Activated naive CD4-positive, alpha-beta T cell treated with anti-CD3 and anti-CD28 coated beads, Interleukin-2, amount 10 ng/mL, durations not matched to agents 7 days and 5 days (primary cell): ENCODE results near the gene ANO7.

Experiments used
- CTCF ChIA-PET: fragments of 350-600 bp; sonication (Branson Sonifier 250); formaldehyde crosslinking; loops from one replicate; lab custom pipeline; 2021; ENCODE audit warnings: antibody characterized with exemption; lab: Charles Lee
- DNase-seq: peaks from one replicate; pipeline ENCODE4 v3.0.0-alpha.2; 2020
- H3K27ac Mint-ChIP-seq: one replicate; pipeline ENCODE4 v1.8.0; 2021; ENCODE audit warnings: mild to moderate bottlenecking, moderate library complexity, mixed read lengths
- H3K27me3 Mint-ChIP-seq: one replicate; pipeline ENCODE4 v1.8.0; 2021; ENCODE audit warnings: mild to moderate bottlenecking, mixed read lengths
- H3K36me3 Mint-ChIP-seq: one replicate; pipeline ENCODE4 v1.8.0; 2021; ENCODE audit warnings: mixed read lengths
- H3K4me1 Mint-ChIP-seq: one replicate; pipeline ENCODE4 v1.8.0; 2021; ENCODE audit warnings: mixed read lengths
- H3K4me3 Mint-ChIP-seq: one replicate; pipeline ENCODE4 v1.8.0; 2021; ENCODE audit warnings: mild to moderate bottlenecking, moderate library complexity, mixed read lengths
- H3K9me3 Mint-ChIP-seq: one replicate; pipeline ENCODE4 v1.8.0; 2021; ENCODE audit warnings: mixed read lengths

Gene ANO7

GRCh38 chr2:241227594-241227993, 39.1 kb downstream of the ANO7 start:
- CTCF ChIA-PET = no interaction called here
- peaks cover 5% of the 10 kb centered on the region for H3K27me3 Mint-ChIP-seq
- H3K36me3 Mint-ChIP-seq = peaks cover 39% of the 10 kb centered on the region
- H3K9me3 Mint-ChIP-seq = no peaks in the 10 kb centered on the region
- DNase-seq = no peak
- peaks cover 5% of the 10 kb centered on the region for H3K4me1 Mint-ChIP-seq
- no peak overlapping the region for H3K4me3 Mint-ChIP-seq
- no peak overlapping the region for H3K27ac Mint-ChIP-seq

GRCh38 chr2:241228081-241228859, 39.8 kb downstream of the ANO7 start:
- no peak for DNase-seq
- H3K4me1 Mint-ChIP-seq = peaks cover under 1% of the 10 kb centered on the region
- H3K4me3 Mint-ChIP-seq = no peak overlapping the region
- peaks cover 3% of the 10 kb centered on the region for H3K27me3 Mint-ChIP-seq
- H3K27ac Mint-ChIP-seq = no peak overlapping the region
- peaks cover 42% of the 10 kb centered on the region for H3K36me3 Mint-ChIP-seq
- CTCF ChIA-PET = no interaction called here
- no peaks in the 10 kb centered on the region for H3K9me3 Mint-ChIP-seq

GRCh38 chr2:241228860-241229516, 40.5 kb downstream of the ANO7 start:
- Mint-ChIP-seq H3K27me3 (no peaks in the 10 kb centered on the region), H3K36me3 (peaks cover 46% of the 10 kb centered on the region), H3K4me3 (no peak overlapping the region), H3K9me3 (no peaks in the 10 kb centered on the region), H3K27ac (no peak overlapping the region), H3K4me1 (no peaks in the 10 kb centered on the region)
- CTCF ChIA-PET = interaction anchor here (0.7 kb wide), 1 partner anchor 567 kb away, joined by 3 read pairs; no protein-coding TSS in a partner anchor
- DNase-seq = no peak

GRCh38 chr2:241229563-241230401, 41.3 kb downstream of the ANO7 start:
- CTCF ChIA-PET = interaction anchor here (0.7 kb wide), 1 partner anchor 566 kb away, joined by 3 read pairs; no protein-coding TSS in a partner anchor
- no peak overlapping the region for H3K27ac Mint-ChIP-seq
- no peak overlapping the region for H3K4me3 Mint-ChIP-seq
- DNase-seq = no peak
- H3K36me3 Mint-ChIP-seq = peaks cover 52% of the 10 kb centered on the region
- H3K27me3 Mint-ChIP-seq = no peaks in the 10 kb centered on the region
- H3K9me3 Mint-ChIP-seq = no peaks in the 10 kb centered on the region
- H3K4me1 Mint-ChIP-seq = no peaks in the 10 kb centered on the region

- no peaks in the 10 kb centered on the region for H3K4me1 Mint-ChIP-seq
- H3K4me3 Mint-ChIP-seq = no peak overlapping the region
- H3K9me3 Mint-ChIP-seq = no peaks in the 10 kb centered on the region
- CTCF ChIA-PET = no interaction called here
- H3K36me3 Mint-ChIP-seq = peaks cover 54% of the 10 kb centered on the region
- DNase-seq = no peak
- no peak overlapping the region for H3K27ac Mint-ChIP-seq
- no peaks in the 10 kb centered on the region for H3K27me3 Mint-ChIP-seq
Measured at GRCh38 chr2:241230435-241230834, 42.0 kb downstream of the ANO7 start.

GRCh38 chr2:241232736-241233575, 44.5 kb downstream of the ANO7 start:
- Mint-ChIP-seq H3K4me3 (no peak overlapping the region), H3K27me3 (no peaks in the 10 kb centered on the region), H3K4me1 (no peaks in the 10 kb centered on the region), H3K9me3 (no peaks in the 10 kb centered on the region), H3K36me3 (peaks cover 65% of the 10 kb centered on the region), H3K27ac (no peak overlapping the region)
- CTCF ChIA-PET = interaction anchor here (0.6 to 1.3 kb wide), 2 partner anchors 22 to 375 kb away, joined by 3 to 4 read pairs; no protein-coding TSS in a partner anchor
- DNase-seq = no peak

- CTCF ChIA-PET = interaction anchor here (0.6 to 1.3 kb wide), 2 partner anchors 21 to 374 kb away, joined by 3 to 4 read pairs; no protein-coding TSS in a partner anchor
- no peak overlapping the region for H3K4me3 Mint-ChIP-seq
- no peaks in the 10 kb centered on the region for H3K9me3 Mint-ChIP-seq
- H3K27ac Mint-ChIP-seq = no peak overlapping the region
- peaks cover 67% of the 10 kb centered on the region for H3K36me3 Mint-ChIP-seq
- no peaks in the 10 kb centered on the region for H3K27me3 Mint-ChIP-seq
- no peak for DNase-seq
- no peaks in the 10 kb centered on the region for H3K4me1 Mint-ChIP-seq
Measured at GRCh38 chr2:241234066-241234790, 45.8 kb downstream of the ANO7 start.

- H3K9me3 Mint-ChIP-seq = no peaks in the 10 kb centered on the region
- no peak overlapping the region for H3K4me3 Mint-ChIP-seq
- CTCF ChIA-PET = no interaction called here
- H3K27me3 Mint-ChIP-seq = no peaks in the 10 kb centered on the region
- no peak for DNase-seq
- no peak overlapping the region for H3K27ac Mint-ChIP-seq
- H3K36me3 Mint-ChIP-seq = peaks cover 68% of the 10 kb centered on the region
- no peaks in the 10 kb centered on the region for H3K4me1 Mint-ChIP-seq
Measured at GRCh38 chr2:241234962-241235740, 46.7 kb downstream of the ANO7 start.

- Mint-ChIP-seq H3K4me3 (no peak overlapping the region), H3K27me3 (no peaks in the 10 kb centered on the region), H3K9me3 (no peaks in the 10 kb centered on the region), H3K4me1 (no peaks in the 10 kb centered on the region), H3K27ac (no peak overlapping the region), H3K36me3 (peaks cover 71% of the 10 kb centered on the region)
- no peak for DNase-seq
- CTCF ChIA-PET = no interaction called here
Measured at GRCh38 chr2:241235859-241236593, 47.5 kb downstream of the ANO7 start.

- Mint-ChIP-seq H3K36me3 (peaks cover 70% of the 10 kb centered on the region), H3K4me1 (no peaks in the 10 kb centered on the region), H3K4me3 (no peak overlapping the region), H3K27me3 (no peaks in the 10 kb centered on the region), H3K9me3 (no peaks in the 10 kb centered on the region), H3K27ac (no peak overlapping the region)
- no peak for DNase-seq
- CTCF ChIA-PET = no interaction called here
Measured at GRCh38 chr2:241237047-241237446, 48.6 kb downstream of the ANO7 start.

- no peaks in the 10 kb centered on the region for H3K9me3 Mint-ChIP-seq
- no peaks in the 10 kb centered on the region for H3K27me3 Mint-ChIP-seq
- CTCF ChIA-PET = no interaction called here
- H3K36me3 Mint-ChIP-seq = peaks cover 76% of the 10 kb centered on the region
- DNase-seq = no peak
- H3K27ac Mint-ChIP-seq = no peak overlapping the region
- no peaks in the 10 kb centered on the region for H3K4me1 Mint-ChIP-seq
- no peak overlapping the region for H3K4me3 Mint-ChIP-seq
Measured at GRCh38 chr2:241237949-241238371, 49.5 kb downstream of the ANO7 start.

GRCh38 chr2:241238693-241239198, 50.3 kb downstream of the ANO7 start:
- DNase-seq = no peak
- CTCF ChIA-PET = no interaction called here
- Mint-ChIP-seq H3K9me3 (no peaks in the 10 kb centered on the region), H3K36me3 (peaks cover 81% of the 10 kb centered on the region), H3K4me1 (no peaks in the 10 kb centered on the region), H3K4me3 (no peak overlapping the region), H3K27ac (no peak overlapping the region), H3K27me3 (no peaks in the 10 kb centered on the region)
